MCF 10A (cell line): ENCODE measurements around the gene SBF2. TPM values are rescaled to one million over a fixed set of nuclear protein-coding genes. Genes with fewer than 3 reads are reported as not detected.

Experiments
- BruUV-seq: library from RNA; stranded (reverse); fragments of 400-500 nt; replicated peaks from 2 replicates; lab custom pipeline; 2021; lab: Mats Ljungman, UMichigan
- CTCF ChIA-PET: fragments of 300-600 bp; sonication (Branson Sonifier 250); formaldehyde crosslinking; extraction: SDS; loops from one replicate; lab custom pipeline; 2021; ENCODE audit warnings: antibody characterized with exemption, inconsistent platforms; lab: Yijun Ruan, JAX
- POLR2A ChIA-PET: fragments of 300-600, 350-650 bp; sonication (Branson Sonifier 250); formaldehyde crosslinking; extraction: SDS; loops from one replicate; lab custom pipeline; 2020; ENCODE audit warnings: antibody characterized with exemption, inconsistent platforms; lab: Yijun Ruan, JAX
- DNase-seq: peaks from one replicate; pipeline ENCODE4 v3.0.0-alpha.2; 2018; ENCODE audit not compliant: unreplicated experiment
- H3K27ac Mint-ChIP-seq: one replicate; pipeline ENCODE4 v1.8.0; 2022; ENCODE audit warnings: mild to moderate bottlenecking, low read depth, mixed read lengths; ENCODE audit not compliant: unreplicated experiment
- H3K27me3 Mint-ChIP-seq: one replicate; pipeline ENCODE4 v1.8.0; 2022; ENCODE audit warnings: mixed read lengths; ENCODE audit not compliant: insufficient read depth, unreplicated experiment
- H3K36me3 Mint-ChIP-seq: one replicate; pipeline ENCODE4 v1.8.0; 2022; ENCODE audit warnings: mild to moderate bottlenecking, moderate library complexity, mixed read lengths; ENCODE audit not compliant: insufficient read depth, unreplicated experiment
- H3K4me1 Mint-ChIP-seq: one replicate; pipeline ENCODE4 v1.8.0; 2022; ENCODE audit warnings: mixed read lengths; ENCODE audit not compliant: insufficient read depth, unreplicated experiment
- H3K4me3 Mint-ChIP-seq: one replicate; pipeline ENCODE4 v1.8.0; 2022; ENCODE audit warnings: mild to moderate bottlenecking, moderate library complexity, mixed read lengths; ENCODE audit not compliant: unreplicated experiment
- H3K9me3 Mint-ChIP-seq: one replicate; pipeline ENCODE4 v1.8.0; 2022; ENCODE audit warnings: mixed read lengths; ENCODE audit not compliant: unreplicated experiment
- intact Hi-C: fragments of 100-400 bp; cut with micrococcal nuclease; formaldehyde crosslinking; loops from 2 replicates; pipeline ENCODE4 v1.14.1; 2022
- total RNA-seq: library from RNA; stranded (reverse); gene quantifications from 2 replicates; pipeline ENCODE4 v1.2.3, GENCODE V29; 2022
- TF ChIP-seq, protein P1 (sequence below): fragments of 200-600 bp; IDR thresholded peaks from one replicate; pipeline ENCODE4 v1.8.0; 2022; ENCODE audit warnings: antibody characterized with exemption, mild to moderate bottlenecking; ENCODE audit not compliant: unreplicated experiment

Gene SBF2
- total RNA-seq, 1 experiment from 2014 or later, result 28.3 TPM

- Mint-ChIP-seq H3K27me3 (no peaks in the 10 kb centered on the region), H3K9me3 (no peaks in the 10 kb centered on the region), H3K27ac (no peak overlapping the region), H3K36me3 (no peaks in the 10 kb centered on the region), H3K4me1 (peaks cover 33% of the 10 kb centered on the region), H3K4me3 (no peak overlapping the region)
- TF ChIP-seq, protein P1, sequence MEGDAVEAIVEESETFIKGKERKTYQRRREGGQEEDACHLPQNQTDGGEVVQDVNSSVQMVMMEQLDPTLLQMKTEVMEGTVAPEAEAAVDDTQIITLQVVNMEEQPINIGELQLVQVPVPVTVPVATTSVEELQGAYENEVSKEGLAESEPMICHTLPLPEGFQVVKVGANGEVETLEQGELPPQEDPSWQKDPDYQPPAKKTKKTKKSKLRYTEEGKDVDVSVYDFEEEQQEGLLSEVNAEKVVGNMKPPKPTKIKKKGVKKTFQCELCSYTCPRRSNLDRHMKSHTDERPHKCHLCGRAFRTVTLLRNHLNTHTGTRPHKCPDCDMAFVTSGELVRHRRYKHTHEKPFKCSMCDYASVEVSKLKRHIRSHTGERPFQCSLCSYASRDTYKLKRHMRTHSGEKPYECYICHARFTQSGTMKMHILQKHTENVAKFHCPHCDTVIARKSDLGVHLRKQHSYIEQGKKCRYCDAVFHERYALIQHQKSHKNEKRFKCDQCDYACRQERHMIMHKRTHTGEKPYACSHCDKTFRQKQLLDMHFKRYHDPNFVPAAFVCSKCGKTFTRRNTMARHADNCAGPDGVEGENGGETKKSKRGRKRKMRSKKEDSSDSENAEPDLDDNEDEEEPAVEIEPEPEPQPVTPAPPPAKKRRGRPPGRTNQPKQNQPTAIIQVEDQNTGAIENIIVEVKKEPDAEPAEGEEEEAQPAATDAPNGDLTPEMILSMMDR, result no peak
- intact Hi-C loops, result no loop called here
- ChIA-PET CTCF (interaction anchor here (0.6 to 1.2 kb wide), 5 partner anchors 7 to 192 kb away, joined by 3 to 4 read pairs (median 3); no protein-coding TSS in a partner anchor), POLR2A (interaction anchor here (0.7 to 0.8 kb wide), 2 partner anchors 42 to 142 kb away, joined by 3 to 4 read pairs; no protein-coding TSS in a partner anchor)
- DNase-seq, result no peak
- BruUV-seq, result no TSS peak
These were observed 129.4 kb downstream of the SBF2 start for GRCh38 chr11:10164621-10165020.

DNA sequence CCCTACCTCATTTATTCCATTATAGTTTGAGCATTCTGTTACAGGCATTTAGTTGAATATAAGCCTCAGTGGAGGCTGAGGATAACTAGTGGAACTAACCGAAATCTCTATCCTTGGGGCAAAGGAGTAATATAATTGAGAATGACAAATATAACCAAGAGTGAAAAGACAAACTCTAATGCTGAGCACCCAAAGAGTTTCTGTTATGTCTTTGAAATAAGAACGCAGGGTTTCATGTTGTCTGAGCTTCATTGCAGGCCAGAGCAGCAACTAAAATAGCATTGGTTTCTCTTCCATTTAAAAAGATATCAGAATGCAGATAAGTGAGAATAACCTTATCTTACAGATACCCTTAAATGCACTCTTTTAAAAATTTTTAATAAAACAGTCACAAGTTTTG, 131.8 kb downstream of the SBF2 start:
- no peaks in the 10 kb centered on the region for H3K27me3 Mint-ChIP-seq
- intact Hi-C loops, result no loop called here
- DNase-seq, result no peak
- POLR2A ChIA-PET, result interaction anchor here (1.5 kb wide), 1 partner anchor 40 kb away, joined by 5 read pairs; no protein-coding TSS in a partner anchor
- CTCF ChIA-PET, result interaction anchor here (0.6 kb wide), 2 partner anchors 549 to 1034 kb away, joined by 3 to 4 read pairs; no protein-coding TSS in a partner anchor
- peaks cover 4% of the 10 kb centered on the region for H3K36me3 Mint-ChIP-seq
- H3K4me3 Mint-ChIP-seq, result no peak overlapping the region
- peaks cover 11% of the 10 kb centered on the region for H3K9me3 Mint-ChIP-seq
- no peak overlapping the region for H3K27ac Mint-ChIP-seq
- TF ChIP-seq, protein P1, result no peak
- BruUV-seq, result no TSS peak
- peaks cover 33% of the 10 kb centered on the region for H3K4me1 Mint-ChIP-seq

DNA sequence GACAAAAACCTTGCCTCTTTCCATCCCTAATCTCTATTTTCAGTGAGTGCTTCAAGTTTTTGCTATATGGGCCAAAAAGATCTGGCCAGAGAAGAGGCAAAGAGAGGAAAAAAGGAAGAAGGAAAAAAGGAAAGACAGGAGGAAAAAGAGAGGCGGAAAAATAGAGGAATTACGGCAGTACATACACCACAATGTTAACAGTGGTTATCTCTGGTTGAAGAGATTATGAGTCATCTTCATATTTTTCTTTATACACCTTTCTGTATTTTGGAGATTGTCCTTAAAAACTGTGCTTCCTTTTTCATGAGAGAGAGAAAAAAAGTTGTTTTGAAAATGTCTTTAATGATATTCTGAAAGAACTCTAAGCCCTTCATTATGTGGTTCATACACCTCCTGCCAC, 133.7 kb downstream of the SBF2 start:
- BruUV-seq, result no TSS peak
- peaks cover 17% of the 10 kb centered on the region for H3K9me3 Mint-ChIP-seq
- no peak for DNase-seq
- peaks cover 4% of the 10 kb centered on the region for H3K36me3 Mint-ChIP-seq
- POLR2A ChIA-PET, result interaction anchor here (0.6 to 1.3 kb wide), 2 partner anchors 13 to 48 kb away, joined by 3 to 4 read pairs; no protein-coding TSS in a partner anchor
- intact Hi-C loops, result no loop called here
- peaks cover 33% of the 10 kb centered on the region for H3K4me1 Mint-ChIP-seq
- CTCF ChIA-PET, result no interaction called here
- no peak overlapping the region for H3K4me3 Mint-ChIP-seq
- no peak overlapping the region for H3K27ac Mint-ChIP-seq
- TF ChIP-seq, protein P1, result no peak
- H3K27me3 Mint-ChIP-seq, result no peaks in the 10 kb centered on the region

GRCh38 chr11:10158461-10158860, 135.6 kb downstream of the SBF2 start:
- Mint-ChIP-seq H3K27me3 (no peaks in the 10 kb centered on the region), H3K36me3 (peaks cover 4% of the 10 kb centered on the region), H3K4me1 (peaks cover 19% of the 10 kb centered on the region), H3K9me3 (peaks cover 17% of the 10 kb centered on the region), H3K27ac (no peak overlapping the region), H3K4me3 (no peak overlapping the region)
- TF ChIP-seq, protein P1, result no peak
- intact Hi-C loops, result no loop called here
- POLR2A ChIA-PET, result interaction anchor here (0.8 to 1.5 kb wide), 2 partner anchors 8 to 865 kb away, joined by 3 to 4 read pairs; no protein-coding TSS in a partner anchor
- no peak for DNase-seq
- CTCF ChIA-PET, result no interaction called here
- BruUV-seq, result no TSS peak
